GM12878 (cell line): Measurements from ENCODE around the gene GRK5. TPM values are rescaled to one million over a fixed set of nuclear protein-coding genes. Genes with fewer than 3 reads are reported as not detected.

Experiments used
- ATAC-seq: fragments of 200-7000 bp; cut with Tn5 transposase; 3 replicates; pipeline ENCODE4 v1.9.1; 2020; ENCODE audit warnings: mild to moderate bottlenecking, moderate library complexity
- BruUV-seq: library from RNA; stranded (reverse); fragments of 400-500 nt; replicated peaks from 2 replicates; lab custom pipeline; 2021; lab: Mats Ljungman, UMichigan
- CTCF ChIA-PET: fragments of 300-600 bp; sonication (Branson Sonifier 250); formaldehyde crosslinking; extraction: SDS; loops from one replicate; lab custom pipeline; 2021; ENCODE audit warnings: inconsistent platforms; lab: Yijun Ruan, JAX
- POLR2A ChIA-PET: fragments of 350-600 bp; formaldehyde crosslinking; extraction: SDS; loops from one replicate; lab custom pipeline; 2021; ENCODE audit warnings: inconsistent platforms; lab: Charles Lee
- RAD21 ChIA-PET: fragments of 300-600 bp; sonication (Branson Sonifier 250); formaldehyde crosslinking; loops from one replicate; lab custom pipeline; 2023; ENCODE audit warnings: antibody characterized with exemption; ENCODE audit not compliant: unreplicated experiment; lab: Charles Lee
- SMC1A ChIA-PET: fragments of 300-600 bp; sonication (Branson Sonifier 250); formaldehyde crosslinking; loops from one replicate; lab custom pipeline; 2023; ENCODE audit not compliant: unreplicated experiment, uncharacterized antibody; lab: Charles Lee
- DNase-seq: peaks from one replicate; pipeline ENCODE4 v3.0.0-alpha.2; 2011; ENCODE audit warnings: low read depth, low spot score
- FAIRE-seq: peaks from 3 replicates; lab custom pipeline; 2011; peaks lifted over from hg19 to GRCh38; lab: Jason Lieb, UNC
- H2AFZ ChIP-seq: 2 replicates; pipeline ENCODE4 v1.6.0; 2011; ENCODE audit warnings: low read depth, low read length, control low read depth; ENCODE audit not compliant: control insufficient read depth
- H3K27ac ChIP-seq: 2 replicates; pipeline ENCODE4 v1.5.1; 2011; ENCODE audit warnings: control low read depth; ENCODE audit not compliant: control insufficient read depth, insufficient read depth
- H3K27me3 ChIP-seq, 2 experiments: replicated peaks in 1 of 2; 2 replicates each; pipeline versions ENCODE4 v1.6.0 to v1.6.1; 2011; ENCODE audit warnings: low read length in 1 of 2; ENCODE audit not compliant: control insufficient read depth in 2 of 2, insufficient read depth in 2 of 2
- H3K36me3 ChIP-seq, 2 experiments: 2 replicates each; pipeline ENCODE4 v1.5.1; 2011; ENCODE audit warnings: low read length in 1 of 2; ENCODE audit not compliant: control insufficient read depth in 2 of 2, insufficient read depth in 2 of 2
- H3K4me1 ChIP-seq: 2 replicates; pipeline ENCODE4 v1.6.1; 2011; ENCODE audit warnings: mild to moderate bottlenecking, low read length, moderate library complexity, mixed read lengths; ENCODE audit not compliant: control insufficient read depth, insufficient read depth
- H3K4me2 ChIP-seq: 2 replicates; pipeline ENCODE4 v1.6.0; 2011; ENCODE audit warnings: control low read depth; ENCODE audit not compliant: control insufficient read depth, insufficient read depth
- H3K4me3 ChIP-seq: fragments of 200-600 bp; sonication (generic); 2 replicates; pipeline ENCODE4 v1.5.1; 2016
- H3K79me2 ChIP-seq: 2 replicates; pipeline ENCODE4 v1.6.0; 2011; ENCODE audit warnings: low read length; ENCODE audit not compliant: control insufficient read depth, insufficient read depth
- H3K9ac ChIP-seq: 2 replicates; pipeline ENCODE4 v1.8.0; 2011; ENCODE audit warnings: low read length, control low read depth, mixed read lengths; ENCODE audit not compliant: control insufficient read depth, insufficient read depth
- H3K9me3 ChIP-seq: replicated peaks from 3 replicates; pipeline ENCODE4 v1.5.1; 2011; ENCODE audit warnings: mild to moderate bottlenecking, low read length; ENCODE audit not compliant: control insufficient read depth, insufficient read depth
- H4K20me1 ChIP-seq: 2 replicates; pipeline ENCODE4 v1.6.0; 2011; ENCODE audit not compliant: control insufficient read depth, insufficient read depth
- BCL11A ChIP-seq: IDR thresholded peaks from 2 replicates; pipeline ENCODE4 v1.6.1; 2011; ENCODE audit warnings: low read depth, low read length
- CBX5 ChIP-seq: sonication (generic); IDR thresholded peaks from 2 replicates; pipeline ENCODE4 v1.6.1; 2016; ENCODE audit warnings: low read depth, moderate library complexity, mild to moderate bottlenecking, inconsistent platforms
- IKZF2 ChIP-seq, 2 experiments: fragments of 450-650 bp; IDR thresholded peaks; 2 replicates each; pipeline ENCODE4 v1.6.1; 2017; ENCODE audit warnings: mild to moderate bottlenecking in 2 of 2, moderate library complexity in 2 of 2
- MTA3 ChIP-seq: IDR thresholded peaks from 2 replicates; pipeline ENCODE4 v1.6.1; 2012; ENCODE audit warnings: low read length, inconsistent platforms, borderline replicate concordance
- RUNX3 ChIP-seq: IDR thresholded peaks from 2 replicates; pipeline ENCODE4 v1.6.1; 2012; ENCODE audit warnings: low read length, inconsistent platforms
- WGBS: methylation state at CpG from one replicate; pipeline ENCODE4 v1.1.6; 2016; ENCODE audit warnings: low lambda C conversion rate; ENCODE audit not compliant: insufficient replicate concordance, insufficient coverage; ENCODE audit errors: missing lambda C conversion rate; 5-methylcytosine and 5-hydroxymethylcytosine counted together
- in situ Hi-C: fragments of 300-500 bp; cut with MboI; formaldehyde crosslinking; loops from 9 replicates; pipeline ENCODE4 v1.14.3; 2018; ENCODE audit warnings: mixed read lengths
- intact Hi-C: fragments of 100-400 bp; cut with micrococcal nuclease; formaldehyde crosslinking; loops from one replicate; pipeline ENCODE4 v1.14.2; 2022; ENCODE audit not compliant: unreplicated experiment
- polyA plus RNA-seq, 11 experiments: library from polyadenylated mRNA; depleted of rRNA in 4 of 11; unstranded in 6 of 11; stranded (reverse) in 5 of 11; fragments of >200 nt; fragmentation: Nextera tagmentation in 4 of 11; fragmentation: Illumina TruSeq in 1 of 11; extraction: Ambion mirVana in 4 of 11; extraction: Trizol in 1 of 11; gene quantifications; 1 replicate in 1 of 11; 2 replicates in 10 of 11; pipeline versions ENCODE4 v1.2.1 to v1.2.3, GENCODE V29; 2011 to 2016; ENCODE audit warnings: inconsistent platforms in 2 of 11, missing spikeins in 2 of 11, low read depth in 1 of 11
- total RNA-seq, 4 experiments: library from RNA; depleted of rRNA in 3 of 4; stranded (reverse); fragments of >200 nt in 3 of 4; fragmentation: Illumina TruSeq in 1 of 4; extraction: Trizol in 1 of 4; gene quantifications; 2 replicates each; pipeline versions ENCODE4 v1.2.1 to v1.2.3, GENCODE V29; 2013 to 2021

Gene GRK5
- total and polyA plus RNA-seq, 10 of the 15 experiments (the other 5 are each of a cell fraction or from before 2014, with no cell fraction given) = 0.11 to 22.1 (median 10.0) TPM

GRCh38 chr10:119253433-119254174 lies 46.2 kb downstream of the GRK5 start:
- peak; percentile 29; the same call in 1 of the 2 replicates for TF ChIP-seq RUNX3
- TF ChIP-seq IKZF2 (IDR thresholded peaks at IDR 0.05) = no peak
- ChIA-PET POLR2A (interaction anchor here (0.5 kb wide), 1 partner anchor 89 kb away, joined by 3 read pairs; no protein-coding TSS in a partner anchor), CTCF (no interaction called here), RAD21 (interaction anchor here (1.3 kb wide), 1 partner anchor 54 kb away, joined by 3 read pairs; no protein-coding TSS in a partner anchor), SMC1A (interaction anchor here (0.6 to 1.1 kb wide), 2 partner anchors 14 to 404 kb away, joined by 3 to 5 read pairs; no protein-coding TSS in a partner anchor)
- in situ Hi-C loops (no loop called here), intact Hi-C loops (no loop called here)
- Histone ChIP-seq H3K4me3 (no peak overlapping the region), H3K9ac (no peak overlapping the region), H3K9me3 (no peaks in the 10 kb centered on the region), H3K27me3 (no peaks in the 10 kb centered on the region), H4K20me1 (no peaks in the 10 kb centered on the region), H3K79me2 (no peaks in the 10 kb centered on the region), H3K36me3 (no peaks in the 10 kb centered on the region), H3K4me1 (no peaks in the 10 kb centered on the region), H3K27ac (no peak overlapping the region), H3K4me2 (no peak overlapping the region), H2AFZ (no peak overlapping the region)
- no peak for FAIRE-seq
- WGBS = 91% methylated on average over 16 of the region's 16 CpGs
- no peak for DNase-seq
- BruUV-seq = no TSS peak
- ATAC-seq = no peak

GRCh38 chr10:119254335-119254734 lies 47.0 kb downstream of the GRK5 start:
- Histone ChIP-seq H2AFZ (no peak overlapping the region), H3K27me3 (no peaks in the 10 kb centered on the region), H3K4me2 (no peak overlapping the region), H3K4me1 (no peaks in the 10 kb centered on the region), H3K9ac (no peak overlapping the region), H3K27ac (no peak overlapping the region), H4K20me1 (no peaks in the 10 kb centered on the region), H3K9me3 (no peaks in the 10 kb centered on the region), H3K4me3 (no peak overlapping the region), H3K79me2 (no peaks in the 10 kb centered on the region), H3K36me3 (no peaks in the 10 kb centered on the region)
- BruUV-seq = no TSS peak
- in situ Hi-C loops (no loop called here), intact Hi-C loops (no loop called here)
- ChIA-PET CTCF (no interaction called here), POLR2A (interaction anchor here (1.7 kb wide), 1 partner anchor 29 kb away, joined by 6 read pairs; no protein-coding TSS in a partner anchor), SMC1A (no interaction called here), RAD21 (no interaction called here)
- ATAC-seq = no peak
- FAIRE-seq = no peak
- DNase-seq = no peak
- WGBS = 100% methylated on average over 3 of the region's 3 CpGs
- no peak for TF ChIP-seq BCL11A
- no peak for TF ChIP-seq MTA3
- TF ChIP-seq CBX5 = no peak
